Glutamatergic neuron (in vitro differentiated cells): Measurements from ENCODE around the gene ADTRP. TPM values are rescaled to one million over a fixed set of nuclear protein-coding genes. Genes with fewer than 3 reads are reported as not detected.
A peak's percentile ranks its signal among the peaks of the same experiment; 100 is the strongest.

Experiments used
- DNase-seq: peaks from one replicate; pipeline ENCODE4 v3.0.0; 2022
- H3K27ac Mint-ChIP-seq: one replicate; pipeline ENCODE4 v1.8.0; 2020; ENCODE audit warnings: mild to moderate bottlenecking, mixed read lengths, inconsistent platforms; ENCODE audit not compliant: unreplicated experiment
- H3K27me3 Mint-ChIP-seq: one replicate; pipeline ENCODE4 v1.8.0; 2020; ENCODE audit warnings: mild to moderate bottlenecking, moderate library complexity, mixed read lengths, inconsistent platforms; ENCODE audit not compliant: unreplicated experiment
- H3K36me3 Mint-ChIP-seq: one replicate; pipeline ENCODE4 v1.8.0; 2020; ENCODE audit warnings: mild to moderate bottlenecking, mixed read lengths, inconsistent platforms; ENCODE audit not compliant: unreplicated experiment
- H3K4me1 Mint-ChIP-seq: one replicate; pipeline ENCODE4 v1.8.0; 2020; ENCODE audit warnings: mild to moderate bottlenecking, low read depth, mixed read lengths, inconsistent platforms; ENCODE audit not compliant: unreplicated experiment
- H3K4me3 Mint-ChIP-seq: one replicate; pipeline ENCODE4 v1.8.0; 2020; ENCODE audit warnings: mild to moderate bottlenecking, mixed read lengths, inconsistent platforms; ENCODE audit not compliant: unreplicated experiment
- H3K9me3 Mint-ChIP-seq: one replicate; pipeline ENCODE4 v1.8.0; 2020; ENCODE audit warnings: mild to moderate bottlenecking, moderate library complexity, mixed read lengths, inconsistent platforms; ENCODE audit not compliant: unreplicated experiment
- total RNA-seq: library from RNA; stranded (reverse); fragmentation: NEBNext Ultra II Directional; extraction: Animal tissue kit (Norgen Biotek cat#: 25700); gene quantifications from one replicate; pipeline ENCODE4 v1.2.1, GENCODE V29; 2021; ENCODE audit not compliant: unreplicated experiment
- TF ChIP-seq, protein P1 (sequence below): fragments of 200-600 bp; sonication (generic); IDR thresholded peaks from one replicate; pipeline ENCODE4 v1.5.0; 2021; ENCODE audit not compliant: partially characterized antibody, unreplicated experiment

Gene ADTRP
- total RNA-seq, 1 donor from 2014 or later, result not detected

DNA sequence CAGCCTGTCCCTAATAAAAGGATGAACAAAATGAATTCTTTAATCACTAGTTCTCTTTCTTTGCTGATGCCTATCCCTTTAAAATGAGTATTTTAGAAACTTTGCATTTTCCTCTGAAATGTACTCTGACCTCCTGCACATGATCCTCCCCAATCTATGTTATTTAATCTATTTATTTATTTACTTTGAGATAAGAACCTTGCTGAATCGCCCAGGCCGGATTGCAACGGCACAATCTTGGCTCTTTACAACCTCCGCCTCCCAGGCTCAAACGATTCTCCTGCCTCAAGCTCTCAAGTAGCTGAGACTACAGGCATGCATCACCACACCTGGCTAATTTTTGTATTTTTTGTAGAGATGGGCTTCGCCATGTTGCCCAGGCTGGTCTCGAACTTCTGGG, 27.9 kb downstream of the ADTRP start:
- H3K36me3 Mint-ChIP-seq, result no peaks in the 10 kb centered on the region

GRCh38 chr6:11748591-11749210, 29.9 kb downstream of the ADTRP start:
- H3K4me1 Mint-ChIP-seq, result peaks cover 2% of the 10 kb centered on the region
- no peak overlapping the region for H3K27ac Mint-ChIP-seq
- TF ChIP-seq, protein P1, sequence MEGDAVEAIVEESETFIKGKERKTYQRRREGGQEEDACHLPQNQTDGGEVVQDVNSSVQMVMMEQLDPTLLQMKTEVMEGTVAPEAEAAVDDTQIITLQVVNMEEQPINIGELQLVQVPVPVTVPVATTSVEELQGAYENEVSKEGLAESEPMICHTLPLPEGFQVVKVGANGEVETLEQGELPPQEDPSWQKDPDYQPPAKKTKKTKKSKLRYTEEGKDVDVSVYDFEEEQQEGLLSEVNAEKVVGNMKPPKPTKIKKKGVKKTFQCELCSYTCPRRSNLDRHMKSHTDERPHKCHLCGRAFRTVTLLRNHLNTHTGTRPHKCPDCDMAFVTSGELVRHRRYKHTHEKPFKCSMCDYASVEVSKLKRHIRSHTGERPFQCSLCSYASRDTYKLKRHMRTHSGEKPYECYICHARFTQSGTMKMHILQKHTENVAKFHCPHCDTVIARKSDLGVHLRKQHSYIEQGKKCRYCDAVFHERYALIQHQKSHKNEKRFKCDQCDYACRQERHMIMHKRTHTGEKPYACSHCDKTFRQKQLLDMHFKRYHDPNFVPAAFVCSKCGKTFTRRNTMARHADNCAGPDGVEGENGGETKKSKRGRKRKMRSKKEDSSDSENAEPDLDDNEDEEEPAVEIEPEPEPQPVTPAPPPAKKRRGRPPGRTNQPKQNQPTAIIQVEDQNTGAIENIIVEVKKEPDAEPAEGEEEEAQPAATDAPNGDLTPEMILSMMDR, result peak; percentile 30
- DNase-seq, result no peak
- no peaks in the 10 kb centered on the region for H3K9me3 Mint-ChIP-seq
- H3K27me3 Mint-ChIP-seq, result no peaks in the 10 kb centered on the region
- H3K36me3 Mint-ChIP-seq, result peaks cover 4% of the 10 kb centered on the region
- H3K4me3 Mint-ChIP-seq, result no peak overlapping the region

More for the DNA sequence above, 27.9 kb downstream of the ADTRP start:
- H3K27ac Mint-ChIP-seq, result no peak overlapping the region
- no peak overlapping the region for H3K4me3 Mint-ChIP-seq
- H3K9me3 Mint-ChIP-seq, result no peaks in the 10 kb centered on the region
- H3K27me3 Mint-ChIP-seq, result peaks cover 2% of the 10 kb centered on the region
- TF ChIP-seq, protein P1, result no peak
- no peak for DNase-seq
- no peaks in the 10 kb centered on the region for H3K4me1 Mint-ChIP-seq

DNA sequence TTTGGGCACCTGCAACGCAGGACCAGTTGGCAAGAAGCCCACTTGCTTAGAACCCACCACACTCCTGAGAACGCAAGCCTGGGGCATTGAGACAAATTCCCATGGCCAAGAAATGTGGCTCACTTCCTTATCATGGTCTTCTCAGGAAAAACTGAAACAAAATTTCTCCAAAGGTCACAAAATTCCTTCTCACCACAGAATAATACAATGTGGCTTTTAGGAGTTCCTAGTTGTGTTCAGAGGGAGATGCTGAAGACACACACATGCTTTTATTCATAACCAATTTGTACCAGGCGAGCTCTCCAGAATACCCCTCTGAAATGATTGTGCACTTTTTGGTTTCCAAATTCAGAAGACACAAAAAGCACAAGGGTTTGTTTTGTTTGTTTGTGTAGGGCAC, 31.6 kb downstream of the ADTRP start:
- no peak overlapping the region for H3K27ac Mint-ChIP-seq
- no peaks in the 10 kb centered on the region for H3K9me3 Mint-ChIP-seq
- no peak overlapping the region for H3K4me3 Mint-ChIP-seq
- peaks cover 4% of the 10 kb centered on the region for H3K36me3 Mint-ChIP-seq
- TF ChIP-seq, protein P1, result no peak
- H3K4me1 Mint-ChIP-seq, result peaks cover 2% of the 10 kb centered on the region
- no peaks in the 10 kb centered on the region for H3K27me3 Mint-ChIP-seq
- DNase-seq, result no peak

DNA sequence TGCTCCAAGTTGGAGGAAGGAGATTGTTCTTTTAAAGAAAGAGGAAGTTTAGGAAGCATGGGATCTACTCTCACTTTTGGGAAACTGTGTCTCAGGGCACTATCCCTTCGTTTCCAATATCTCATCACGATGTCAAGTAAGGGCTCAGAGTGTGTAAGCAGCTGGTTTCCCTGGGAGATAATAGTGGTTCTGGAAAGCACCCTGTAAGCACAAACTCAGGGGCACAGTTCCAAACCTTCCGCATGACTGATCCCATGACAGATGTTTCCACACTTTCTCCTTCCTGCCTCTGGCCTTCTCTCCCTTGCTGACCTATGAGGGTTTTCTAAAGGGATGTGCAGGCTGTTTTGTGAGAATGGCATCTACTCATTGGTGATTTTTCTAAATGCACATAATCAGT, 33.9 kb downstream of the ADTRP start:
- peaks cover 4% of the 10 kb centered on the region for H3K36me3 Mint-ChIP-seq
- TF ChIP-seq, protein P1, result no peak
- H3K27me3 Mint-ChIP-seq, result no peaks in the 10 kb centered on the region
- DNase-seq, result no peak
- no peaks in the 10 kb centered on the region for H3K9me3 Mint-ChIP-seq
- peaks cover 2% of the 10 kb centered on the region for H3K4me1 Mint-ChIP-seq
- H3K27ac Mint-ChIP-seq, result no peak overlapping the region
- H3K4me3 Mint-ChIP-seq, result no peak overlapping the region

DNA sequence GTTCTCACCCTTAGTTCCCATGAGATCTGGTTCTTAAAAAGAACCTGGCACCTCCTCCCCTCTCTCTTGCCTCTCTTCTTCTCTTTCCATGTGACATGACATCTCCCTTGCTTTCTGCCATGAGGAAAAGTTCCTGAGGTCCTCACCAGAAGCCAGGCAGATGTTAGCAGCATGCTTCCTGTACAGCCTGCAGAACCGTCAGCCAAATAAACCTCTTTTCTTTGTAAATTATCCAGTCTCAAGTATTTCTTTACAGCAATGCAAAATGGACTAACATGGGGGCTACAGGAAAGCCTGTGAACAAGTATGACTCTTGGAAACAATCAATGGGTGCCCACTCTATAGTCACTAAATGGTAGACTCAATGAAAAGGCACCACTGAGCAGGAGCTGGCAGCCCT, 34.5 kb downstream of the ADTRP start:
- Mint-ChIP-seq H3K4me3 (no peak overlapping the region), H3K4me1 (peaks cover 2% of the 10 kb centered on the region), H3K9me3 (no peaks in the 10 kb centered on the region), H3K27ac (no peak overlapping the region), H3K36me3 (peaks cover 4% of the 10 kb centered on the region), H3K27me3 (no peaks in the 10 kb centered on the region)
- no peak for DNase-seq
- TF ChIP-seq, protein P1, result no peak
